Mucosa of descending colon (tissue), 3 donors: Measurements from ENCODE around the gene FBXO27. TPM values are rescaled to one million over a fixed set of nuclear protein-coding genes. Genes with fewer than 3 reads are reported as not detected.

Experiments used
- ATAC-seq: fragments of 200-7000 bp; cut with Tn5 transposase; one replicate; pipeline ENCODE4 v1.9.1; 2020; ENCODE audit warnings: mild to moderate bottlenecking, moderate library complexity
- DNase-seq, 3 donors: peaks; one replicate each; pipeline ENCODE4 v3.0.0-alpha.2; 2020
- H3K36me3 ChIP-seq: fragments of 200-600 bp; one replicate; pipeline ENCODE4 v1.8.0; 2021; ENCODE audit warnings: low read depth, mild to moderate bottlenecking
- H3K4me1 ChIP-seq: fragments of 200-600 bp; one replicate; pipeline ENCODE4 v1.8.0; 2021; ENCODE audit warnings: low read depth, mild to moderate bottlenecking
- H3K4me3 ChIP-seq: fragments of 200-600 bp; one replicate; pipeline ENCODE4 v1.8.0; 2021; ENCODE audit warnings: mild to moderate bottlenecking
- H3K9me3 ChIP-seq: fragments of 200-600 bp; one replicate; pipeline ENCODE4 v1.8.0; 2021; ENCODE audit warnings: mild to moderate bottlenecking
- CTCF ChIP-seq: fragments of 200-600 bp; IDR thresholded peaks from one replicate; pipeline ENCODE4 v1.8.0; 2022; ENCODE audit warnings: antibody characterized with exemption, mild to moderate bottlenecking
- intact Hi-C, 2 donors: fragments of 100-400 bp; cut with DNase I in 1 of 2; cut with micrococcal nuclease in 1 of 2; formaldehyde crosslinking; loops; one replicate each; pipeline versions ENCODE4 v1.11.0 to v1.11.1; 2022; cut with DNase I, micrococcal nuclease
- total RNA-seq, 3 donors: library from RNA; stranded (reverse); fragmentation: NEBNext Ultra II Directional in 2 of 3; extraction: Animal tissue kit (Norgen Biotek cat#: 25700) in 2 of 3; gene quantifications; one replicate each; pipeline versions ENCODE4 v1.2.1 to v1.2.4, GENCODE V29; 2021 to 2023
- donor health status: DM: no; HTN: no; CAD: no; lungs with moderate emphysema.
- donor health status: DM: no; HTN: no; CAD: no.
- donor health status: DM: no; HTN: yes; CAD: no.

Gene FBXO27
- total RNA-seq, 3 donors from 2014 or later = 0.63 to 10.2 (median 1.5) TPM

DNA sequence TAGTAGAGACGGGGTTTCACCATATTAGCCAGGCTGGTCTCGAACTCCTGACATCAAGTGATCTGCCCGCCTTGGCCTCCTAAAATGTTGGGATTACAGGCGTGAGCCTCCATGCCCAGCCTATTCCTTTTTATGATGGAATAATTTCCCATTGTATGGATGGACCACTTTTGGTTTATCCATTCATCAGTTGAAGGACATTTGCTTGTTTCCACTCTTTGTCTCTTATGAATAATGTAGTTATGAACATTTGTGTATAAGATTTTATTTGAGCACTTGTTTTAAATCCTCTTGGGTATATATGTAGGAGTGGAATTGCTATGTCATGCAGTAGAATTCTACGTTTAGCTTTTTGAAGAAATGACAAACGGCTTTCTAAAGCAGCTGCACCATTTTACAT, 23.3 kb downstream of the FBXO27 start:
- DNase-seq = no peak
- ATAC-seq = no peak
- H3K9me3 ChIP-seq = no peaks in the 10 kb centered on the region
- H3K36me3 ChIP-seq = no peaks in the 10 kb centered on the region
- H3K4me3 ChIP-seq = no peak overlapping the region
- TF ChIP-seq CTCF = no peak
- H3K4me1 ChIP-seq = no peaks in the 10 kb centered on the region
- intact Hi-C loops = no loop called here

- Histone ChIP-seq H3K4me3 (no peak overlapping the region), H3K9me3 (no peaks in the 10 kb centered on the region), H3K4me1 (no peaks in the 10 kb centered on the region), H3K36me3 (no peaks in the 10 kb centered on the region)
- DNase-seq = no peak
- no peak for ATAC-seq
- no peak for TF ChIP-seq CTCF
- intact Hi-C loops = no loop called here
Observed at GRCh38 chr19:39008137-39008536, 24.2 kb downstream of the FBXO27 start.

DNA sequence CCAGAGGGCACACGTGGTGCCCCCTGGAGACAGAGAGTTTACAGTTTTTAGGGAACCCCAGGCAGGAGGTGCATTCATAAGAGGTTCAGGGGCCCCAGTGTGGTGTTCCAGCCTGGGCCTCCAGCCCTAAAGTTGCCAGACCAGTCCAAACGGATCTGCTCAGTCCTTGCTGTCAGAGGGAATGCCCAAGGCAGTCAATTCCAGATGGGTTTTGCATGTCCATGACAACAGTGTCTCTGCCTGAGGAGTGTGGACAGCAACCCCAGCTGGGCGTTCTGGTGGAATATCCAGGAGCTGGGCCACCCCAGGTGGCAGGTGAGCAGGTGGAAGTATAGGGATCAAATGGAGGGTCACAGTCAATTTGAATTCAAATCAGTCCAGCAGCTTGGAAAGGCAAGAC, 25.3 kb downstream of the FBXO27 start:
- DNase-seq (no peak), ATAC-seq (no peak)
- no peak overlapping the region for H3K4me3 ChIP-seq
- no peaks in the 10 kb centered on the region for H3K9me3 ChIP-seq
- no peaks in the 10 kb centered on the region for H3K4me1 ChIP-seq
- intact Hi-C loops = no loop called here
- no peaks in the 10 kb centered on the region for H3K36me3 ChIP-seq
- no peak for TF ChIP-seq CTCF

DNA sequence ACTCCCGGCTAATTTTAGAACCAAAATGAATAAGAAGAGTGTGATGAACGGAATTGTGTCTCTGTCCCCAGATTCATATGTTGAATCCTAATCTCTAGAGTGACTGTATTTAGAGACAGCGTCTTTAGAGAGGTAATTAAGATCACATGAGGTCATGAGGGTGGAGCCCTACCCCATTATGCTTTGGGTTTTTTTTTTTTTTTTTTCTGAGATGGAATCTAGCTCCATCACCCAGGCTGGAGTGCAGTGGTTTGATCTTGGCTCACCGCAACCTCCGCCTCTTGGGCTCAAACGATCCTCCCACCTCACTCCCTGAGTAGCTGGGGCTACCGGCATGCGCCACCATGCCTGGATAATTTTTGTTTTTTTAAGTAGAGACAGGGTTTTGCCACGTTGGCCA, 27.9 kb downstream of the FBXO27 start:
- intact Hi-C loops = no loop called here
- no peaks in the 10 kb centered on the region for H3K36me3 ChIP-seq
- no peaks in the 10 kb centered on the region for H3K4me1 ChIP-seq
- DNase-seq (no peak), ATAC-seq (no peak)
- TF ChIP-seq CTCF = no peak
- H3K9me3 ChIP-seq = no peaks in the 10 kb centered on the region
- H3K4me3 ChIP-seq = no peak overlapping the region

DNA sequence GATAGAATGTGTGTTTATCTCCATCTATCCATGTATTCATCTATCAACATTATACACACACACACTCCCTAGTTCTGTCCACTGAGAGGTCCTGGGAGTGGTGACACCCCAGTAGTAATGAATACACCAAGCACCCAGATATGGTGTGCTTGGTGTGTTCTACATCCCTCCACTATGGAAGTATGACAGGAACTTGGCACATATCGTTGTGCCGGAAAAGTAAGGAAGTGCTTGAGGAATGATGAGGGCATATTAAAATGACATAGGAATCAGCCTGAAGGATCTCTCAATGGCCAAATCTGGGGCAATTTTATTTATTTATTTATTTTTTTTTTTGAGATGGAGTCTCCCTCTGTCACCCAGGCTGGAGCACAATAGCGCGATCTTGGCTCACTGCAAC, 28.6 kb downstream of the FBXO27 start:
- no peaks in the 10 kb centered on the region for H3K36me3 ChIP-seq
- DNase-seq (no peak), ATAC-seq (no peak)
- intact Hi-C loops = no loop called here
- no peak for TF ChIP-seq CTCF
- H3K4me1 ChIP-seq = no peaks in the 10 kb centered on the region
- no peaks in the 10 kb centered on the region for H3K9me3 ChIP-seq
- no peak overlapping the region for H3K4me3 ChIP-seq

- intact Hi-C loops = no loop called here
- Histone ChIP-seq H3K4me1 (no peaks in the 10 kb centered on the region), H3K4me3 (no peak overlapping the region), H3K36me3 (no peaks in the 10 kb centered on the region), H3K9me3 (no peaks in the 10 kb centered on the region)
- DNase-seq (no peak), ATAC-seq (no peak)
- no peak for TF ChIP-seq CTCF
Observed at GRCh38 chr19:39003188-39003587, 29.2 kb downstream of the FBXO27 start.
